Ectodermal cell (in vitro differentiated cells): ENCODE measurements around the gene IGSF8. TPM values are rescaled to one million over a fixed set of nuclear protein-coding genes. Genes with fewer than 3 reads are reported as not detected.

ENCODE experiments used
- H3K27ac ChIP-seq: 2 replicates; pipeline ENCODE4 v1.7.0; 2013; ENCODE audit warnings: mild to moderate bottlenecking, low read depth, low read length; ENCODE audit not compliant: insufficient read depth, poor library complexity, severe bottlenecking
- H3K27me3 ChIP-seq: 2 replicates; pipeline ENCODE4 v1.7.0; 2013; ENCODE audit warnings: mild to moderate bottlenecking, low read length; ENCODE audit not compliant: insufficient read depth, control insufficient read depth, poor library complexity, severe bottlenecking
- H3K36me3 ChIP-seq: one replicate; pipeline ENCODE4 v1.7.0; 2013; ENCODE audit warnings: low read length; ENCODE audit not compliant: control insufficient read depth, insufficient read depth
- H3K4me1 ChIP-seq: one replicate; pipeline ENCODE4 v1.7.0; 2013; ENCODE audit warnings: low read length; ENCODE audit not compliant: control insufficient read depth, insufficient read depth
- H3K4me3 ChIP-seq: 2 replicates; pipeline ENCODE4 v1.7.0; 2013; ENCODE audit warnings: low read depth, low read length, control low read depth; ENCODE audit not compliant: insufficient read depth
- H3K9me3 ChIP-seq: 2 replicates; pipeline ENCODE4 v1.7.0; 2013; ENCODE audit warnings: mild to moderate bottlenecking, low read length, moderate library complexity; ENCODE audit not compliant: control insufficient read depth
- WGBS, 2 experiments: methylation state at CpG; one replicate each; pipeline ENCODE4 v1.1.7; 2013; ENCODE audit warnings: missing lambda C conversion rate in 2 of 2; 5-methylcytosine and 5-hydroxymethylcytosine counted together
- polyA plus RNA-seq, 4 experiments: library from polyadenylated mRNA; stranded (reverse); fragments of 50-300 nt; gene quantifications; one replicate each; pipeline ENCODE4 v1.2.3, GENCODE V29; 2013

Gene IGSF8, protein sequence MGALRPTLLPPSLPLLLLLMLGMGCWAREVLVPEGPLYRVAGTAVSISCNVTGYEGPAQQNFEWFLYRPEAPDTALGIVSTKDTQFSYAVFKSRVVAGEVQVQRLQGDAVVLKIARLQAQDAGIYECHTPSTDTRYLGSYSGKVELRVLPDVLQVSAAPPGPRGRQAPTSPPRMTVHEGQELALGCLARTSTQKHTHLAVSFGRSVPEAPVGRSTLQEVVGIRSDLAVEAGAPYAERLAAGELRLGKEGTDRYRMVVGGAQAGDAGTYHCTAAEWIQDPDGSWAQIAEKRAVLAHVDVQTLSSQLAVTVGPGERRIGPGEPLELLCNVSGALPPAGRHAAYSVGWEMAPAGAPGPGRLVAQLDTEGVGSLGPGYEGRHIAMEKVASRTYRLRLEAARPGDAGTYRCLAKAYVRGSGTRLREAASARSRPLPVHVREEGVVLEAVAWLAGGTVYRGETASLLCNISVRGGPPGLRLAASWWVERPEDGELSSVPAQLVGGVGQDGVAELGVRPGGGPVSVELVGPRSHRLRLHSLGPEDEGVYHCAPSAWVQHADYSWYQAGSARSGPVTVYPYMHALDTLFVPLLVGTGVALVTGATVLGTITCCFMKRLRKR
- polyA plus RNA-seq (2013, experiment 1 of 4) = 16.7 TPM
- polyA plus RNA-seq (2013, experiment 2 of 4) = 18.6 TPM
- polyA plus RNA-seq (2013, experiment 3 of 4) = 15.9 TPM
- 19.0 TPM for polyA plus RNA-seq (2013, experiment 4 of 4)

DNA sequence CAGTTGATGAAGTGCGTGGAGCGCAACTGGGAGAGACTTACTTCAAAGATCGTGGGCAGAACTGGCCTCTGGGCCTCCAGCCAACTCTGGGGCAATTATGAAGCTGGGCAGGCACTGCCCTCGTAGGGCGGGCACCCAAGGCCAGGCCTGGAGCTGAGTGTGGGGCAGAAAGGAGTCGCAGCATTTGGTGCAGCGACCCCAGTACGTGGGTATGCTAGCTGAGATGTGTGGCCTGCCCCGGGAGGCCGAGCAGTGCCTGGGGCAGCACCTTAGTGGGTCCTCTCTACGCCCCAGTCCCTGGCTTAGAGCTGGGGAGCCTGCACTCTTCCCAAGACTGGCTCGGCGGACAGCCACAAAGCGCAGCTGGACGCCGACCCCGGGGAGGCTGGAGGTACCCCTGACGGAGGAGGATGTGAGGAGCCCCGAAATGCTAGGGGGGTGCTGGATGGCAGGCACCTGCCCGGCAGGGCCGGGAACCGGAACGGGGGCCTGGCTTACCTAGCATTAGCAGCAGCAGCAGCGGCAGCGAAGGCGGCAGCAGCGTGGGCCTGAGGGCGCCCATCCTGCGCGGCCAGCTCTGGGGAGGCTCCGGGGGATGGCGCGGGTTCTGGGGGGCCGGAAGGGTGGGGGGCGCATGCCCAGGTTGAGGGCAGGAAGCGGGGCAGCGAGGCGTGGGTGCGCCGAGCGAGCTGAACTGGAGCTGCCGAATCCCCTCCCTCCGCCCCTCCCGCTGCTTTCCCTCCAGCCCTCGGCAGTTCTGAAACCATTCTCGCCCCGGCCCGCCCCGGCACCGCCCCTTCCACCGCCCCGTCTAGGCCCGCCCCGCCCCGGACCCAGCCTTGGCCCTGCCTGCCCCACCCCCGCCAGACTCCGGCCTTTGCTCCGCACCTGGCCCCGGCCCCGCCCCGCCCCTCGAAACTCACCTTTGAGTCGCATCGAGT lies at the start of gene IGSF8:
Gene IGSF8, minus strand, starts transcription at position 709 of the 941 bp plus-strand sequence. Its CDS starts 147 bp downstream, at position 562.
- 6% methylated on average over 61 to 63 of the region's 64 CpGs for WGBS, 2 experiments
- Histone ChIP-seq H3K4me3 (peak within 1 kb of the TSS; percentile 61), H3K36me3 (no peaks in the 10 kb centered on the region), H3K27me3 (peaks cover 16% of the 10 kb centered on the region), H3K9me3 (no peaks in the 10 kb centered on the region), H3K4me1 (peaks cover 42% of the 10 kb centered on the region), H3K27ac (no peak within 1 kb of the TSS)

DNA sequence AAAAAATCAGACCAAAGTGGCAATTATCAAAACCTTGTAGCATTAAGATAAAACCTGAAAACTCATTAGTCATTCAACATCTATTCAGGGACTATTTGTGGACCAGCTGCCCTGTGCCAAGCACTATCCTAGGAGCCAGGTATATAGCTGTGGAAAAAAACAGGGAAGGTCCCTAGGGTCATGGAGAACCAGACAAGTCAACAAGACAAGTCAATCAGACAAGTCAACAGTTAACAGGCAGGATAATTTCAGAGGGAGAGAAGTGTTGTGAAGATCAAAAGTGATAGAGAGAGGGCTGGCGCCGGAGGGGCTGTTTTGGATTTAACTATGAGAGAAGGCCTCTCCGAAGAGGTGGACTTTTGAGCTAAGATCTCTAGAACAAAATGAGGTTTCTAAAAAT lies 49.7 kb upstream of the IGSF8 start:
- H3K27ac ChIP-seq = no peak overlapping the region
- H3K4me3 ChIP-seq = no peak overlapping the region
- no peaks in the 10 kb centered on the region for H3K27me3 ChIP-seq
- WGBS, 2 experiments = 92 to 94% methylated on average over 3 of the region's 3 CpGs
- no peaks in the 10 kb centered on the region for H3K36me3 ChIP-seq
- no peaks in the 10 kb centered on the region for H3K4me1 ChIP-seq
- no peaks in the 10 kb centered on the region for H3K9me3 ChIP-seq

DNA sequence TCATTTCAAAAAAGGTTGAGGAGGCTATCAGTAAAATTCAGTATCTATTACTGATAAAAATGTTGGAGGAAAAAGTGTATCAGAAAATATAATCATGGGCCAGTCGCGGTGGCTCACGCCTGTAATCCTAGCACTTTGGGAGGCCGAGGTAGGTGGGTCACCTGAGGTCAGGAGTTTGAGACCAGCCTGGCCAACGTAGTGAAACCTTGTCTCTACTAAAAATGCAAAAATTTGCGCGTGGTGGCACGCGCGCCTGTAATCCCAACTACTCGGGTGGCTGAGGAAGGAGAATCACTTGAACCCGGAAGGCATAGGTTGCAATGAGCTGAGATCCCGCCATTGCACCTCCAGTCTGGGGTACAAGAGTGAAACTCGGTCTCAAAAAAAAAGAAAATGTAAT lies 47.7 kb upstream of the IGSF8 start:
- Histone ChIP-seq H3K4me3 (no peak overlapping the region), H3K4me1 (no peaks in the 10 kb centered on the region), H3K36me3 (peaks cover 4% of the 10 kb centered on the region), H3K27me3 (no peaks in the 10 kb centered on the region), H3K9me3 (no peaks in the 10 kb centered on the region), H3K27ac (no peak overlapping the region)
- WGBS, 2 experiments = 92 to 94% methylated on average over 13 to 14 of the region's 14 CpGs

DNA sequence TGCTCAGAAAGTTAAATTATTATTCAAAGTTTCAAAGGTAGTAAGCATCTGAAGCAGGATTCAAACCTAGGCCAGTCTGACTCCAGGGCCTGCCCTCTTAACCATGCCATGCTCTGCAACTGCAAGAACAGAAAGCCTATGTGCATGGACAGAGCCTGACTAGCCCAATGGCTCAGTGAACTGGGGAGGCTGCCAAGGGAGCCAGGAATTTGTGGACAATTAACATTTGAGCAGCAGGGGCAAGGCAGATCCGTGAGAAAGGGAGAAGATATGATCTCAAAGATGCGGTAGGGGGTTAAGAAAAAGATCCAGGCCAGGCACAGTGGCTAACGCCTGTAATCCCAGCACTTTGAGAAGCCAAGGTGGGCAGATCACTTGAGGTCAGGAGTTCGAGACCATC lies 46.5 kb upstream of the IGSF8 start:
- Histone ChIP-seq H3K4me1 (no peaks in the 10 kb centered on the region), H3K9me3 (no peaks in the 10 kb centered on the region), H3K27me3 (no peaks in the 10 kb centered on the region), H3K27ac (no peak overlapping the region), H3K36me3 (peaks cover 6% of the 10 kb centered on the region), H3K4me3 (no peak overlapping the region)
- 66 to 72% methylated on average over 4 of the region's 4 CpGs for WGBS, 2 experiments

DNA sequence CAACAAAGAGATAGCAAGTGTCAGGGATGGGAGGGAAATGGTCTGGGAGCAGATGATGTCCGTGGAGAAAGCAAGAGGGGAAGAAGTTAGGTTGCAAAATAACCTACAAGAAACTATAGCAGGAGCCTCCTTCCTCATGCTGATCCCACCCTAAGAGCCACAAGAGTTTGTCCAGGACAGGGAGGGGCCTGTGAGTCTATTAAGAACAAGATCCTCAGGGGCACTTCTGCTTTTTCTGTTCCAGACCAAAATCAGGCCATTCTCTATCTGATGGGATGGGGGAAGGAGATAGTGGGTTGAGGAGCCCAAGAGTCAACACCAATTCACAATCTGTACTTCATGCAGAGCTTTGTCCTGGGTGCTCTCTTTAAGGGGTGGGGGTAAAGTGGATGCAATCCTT lies 45.3 kb upstream of the IGSF8 start:
- Histone ChIP-seq H3K36me3 (peaks cover 16% of the 10 kb centered on the region), H3K4me3 (no peak overlapping the region), H3K27ac (no peak overlapping the region), H3K27me3 (no peaks in the 10 kb centered on the region), H3K9me3 (no peaks in the 10 kb centered on the region), H3K4me1 (no peaks in the 10 kb centered on the region)
- 63 to 67% methylated on average over 1 of the region's 1 CpG for WGBS, 2 experiments

DNA sequence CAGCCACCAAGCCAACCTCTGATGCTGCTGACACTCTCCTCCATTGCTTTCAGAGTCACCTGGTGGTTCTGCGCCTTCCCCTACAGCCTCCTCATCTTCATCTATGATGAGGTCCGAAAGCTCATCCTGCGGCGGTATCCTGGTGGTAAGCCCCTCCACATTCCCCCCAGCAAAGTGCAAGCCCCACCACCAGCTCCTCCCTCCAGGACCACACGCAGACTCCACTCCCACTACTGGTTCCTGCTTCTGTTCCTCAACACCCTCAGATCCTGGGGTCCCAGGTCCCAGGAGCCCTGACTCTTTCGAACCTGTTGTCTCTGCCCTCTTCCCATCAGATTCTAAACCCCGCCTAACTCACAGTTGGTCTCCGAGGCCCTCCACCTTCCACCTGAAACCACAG lies 41.4 kb upstream of the IGSF8 start:
- peaks cover 50% of the 10 kb centered on the region for H3K36me3 ChIP-seq

DNA sequence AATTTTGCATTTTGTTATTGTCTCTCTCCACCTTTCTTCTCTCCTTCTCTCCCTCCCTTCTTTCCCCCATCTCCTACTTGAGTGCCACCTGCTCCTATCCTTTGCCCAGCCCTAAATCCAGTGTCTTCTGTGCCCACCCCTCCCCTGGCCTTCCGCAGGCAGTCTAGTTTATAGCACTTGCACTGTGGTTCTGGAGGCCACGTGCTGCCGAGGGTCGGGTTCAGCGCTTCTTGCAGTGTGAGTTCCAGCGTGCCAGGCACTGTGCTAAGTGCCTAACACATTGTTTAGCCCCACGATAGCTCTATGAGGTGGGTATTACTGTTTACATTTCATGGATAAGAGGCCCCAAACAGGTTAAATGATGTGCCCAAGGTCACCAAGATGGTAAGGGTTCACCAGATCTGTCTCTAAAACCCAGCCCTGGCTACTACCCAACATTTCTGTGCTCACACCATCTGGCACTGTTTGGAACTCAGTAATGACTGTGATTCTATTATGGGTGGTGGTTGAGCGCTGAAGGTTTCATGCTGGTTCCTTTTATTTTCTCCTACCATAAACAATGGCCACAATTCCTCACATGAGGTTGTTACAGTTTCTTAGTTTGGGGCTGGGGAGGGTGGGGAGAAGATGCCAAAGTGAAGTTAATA lies 38.9 kb upstream of the IGSF8 start:
- Histone ChIP-seq H3K27ac (no peak overlapping the region), H3K36me3 (peaks cover 62% of the 10 kb centered on the region), H3K27me3 (no peaks in the 10 kb centered on the region), H3K4me1 (no peaks in the 10 kb centered on the region), H3K4me3 (no peak overlapping the region), H3K9me3 (no peaks in the 10 kb centered on the region)
- WGBS, 2 experiments = 93 to 96% methylated on average over 7 of the region's 8 CpGs

More for the DNA sequence above, 41.4 kb upstream of the IGSF8 start:
- Histone ChIP-seq H3K4me3 (no peak overlapping the region), H3K9me3 (no peaks in the 10 kb centered on the region), H3K4me1 (no peaks in the 10 kb centered on the region), H3K27me3 (no peaks in the 10 kb centered on the region), H3K27ac (no peak overlapping the region)
- WGBS, 2 experiments = 91 to 94% methylated on average over 8 of the region's 8 CpGs

DNA sequence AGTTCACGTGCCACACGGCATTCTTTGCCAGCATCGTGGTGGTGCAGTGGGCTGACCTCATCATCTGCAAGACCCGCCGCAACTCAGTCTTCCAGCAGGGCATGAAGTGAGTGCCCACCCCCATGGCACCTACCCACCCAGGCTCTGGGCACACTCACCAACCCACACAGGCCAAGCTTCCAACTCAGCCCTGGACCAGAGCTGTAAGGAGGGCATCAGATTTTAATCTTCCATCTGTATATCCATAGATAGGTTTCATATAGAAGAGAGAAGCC lies 38.4 kb upstream of the IGSF8 start:
- 94% methylated on average over 5 of the region's 5 CpGs for WGBS, 2 experiments
- Histone ChIP-seq H3K36me3 (peaks cover 65% of the 10 kb centered on the region), H3K27me3 (no peaks in the 10 kb centered on the region), H3K4me1 (no peaks in the 10 kb centered on the region), H3K4me3 (no peak overlapping the region), H3K9me3 (no peaks in the 10 kb centered on the region), H3K27ac (no peak overlapping the region)

DNA sequence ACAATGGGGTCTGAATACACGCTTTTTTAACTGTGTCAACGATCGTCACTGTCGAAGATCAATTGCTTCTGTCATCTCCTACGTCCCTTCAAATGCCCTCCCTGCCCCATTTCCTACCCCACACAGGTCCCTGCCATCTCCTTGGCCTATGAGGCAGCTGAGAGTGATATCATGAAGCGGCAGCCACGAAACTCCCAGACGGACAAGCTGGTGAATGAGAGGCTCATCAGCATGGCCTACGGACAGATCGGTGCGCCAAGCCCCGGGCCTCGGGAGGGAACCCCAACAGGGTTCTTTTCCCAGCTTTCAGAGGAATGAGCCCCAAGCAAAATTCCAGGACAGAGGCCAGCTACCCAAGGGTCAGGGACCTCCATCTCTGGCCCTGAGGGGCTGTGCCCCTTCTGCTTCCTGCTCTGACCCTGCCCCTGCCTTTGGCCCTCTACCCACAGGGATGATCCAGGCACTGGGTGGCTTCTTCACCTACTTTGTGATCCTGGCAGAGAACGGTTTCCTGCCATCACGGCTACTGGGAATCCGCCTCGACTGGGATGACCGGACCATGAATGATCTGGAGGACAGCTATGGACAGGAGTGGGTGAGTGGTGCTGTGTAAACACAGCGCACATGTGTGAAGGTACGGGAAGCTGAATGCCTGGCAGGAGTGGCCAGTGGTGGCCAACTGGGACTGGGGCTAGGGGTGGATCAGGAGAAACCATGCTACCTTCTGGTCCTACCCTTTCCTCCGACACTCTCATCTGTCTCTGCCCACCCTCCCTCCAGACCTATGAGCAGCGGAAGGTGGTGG lies 37.9 kb upstream of the IGSF8 start:
- H3K27me3 ChIP-seq = no peaks in the 10 kb centered on the region
- H3K4me1 ChIP-seq = no peaks in the 10 kb centered on the region
- H3K4me3 ChIP-seq = no peak overlapping the region
- 96% methylated on average over 22 of the region's 22 CpGs for WGBS, 2 experiments
- no peaks in the 10 kb centered on the region for H3K9me3 ChIP-seq
- H3K27ac ChIP-seq = no peak overlapping the region
- H3K36me3 ChIP-seq = peaks cover 69% of the 10 kb centered on the region
